ENCODE data around the gene PDPR. TPM values are rescaled to one million over a fixed set of nuclear protein-coding genes. Genes with fewer than 3 reads are reported as not detected.
A peak's percentile ranks its signal among the peaks of the same experiment; 100 is the strongest.
"Not testable (repeated sequence)": the region's sequence is repeated elsewhere in the genome, so short reads cannot be mapped to it uniquely, and the experiment has no call there.

Gene PDPR
- total RNA-seq (10 to 100 TPM; 20.6 to 20.8 TPM), total RNA-seq (39.7 to 141 (median 76.3) reads per million in 172 experiments)
- polyA plus RNA-seq (2013, experiment 1 of 2) = 23.9 TPM
- polyA plus RNA-seq (2013, experiment 2 of 2) = 24.3 TPM

DNA sequence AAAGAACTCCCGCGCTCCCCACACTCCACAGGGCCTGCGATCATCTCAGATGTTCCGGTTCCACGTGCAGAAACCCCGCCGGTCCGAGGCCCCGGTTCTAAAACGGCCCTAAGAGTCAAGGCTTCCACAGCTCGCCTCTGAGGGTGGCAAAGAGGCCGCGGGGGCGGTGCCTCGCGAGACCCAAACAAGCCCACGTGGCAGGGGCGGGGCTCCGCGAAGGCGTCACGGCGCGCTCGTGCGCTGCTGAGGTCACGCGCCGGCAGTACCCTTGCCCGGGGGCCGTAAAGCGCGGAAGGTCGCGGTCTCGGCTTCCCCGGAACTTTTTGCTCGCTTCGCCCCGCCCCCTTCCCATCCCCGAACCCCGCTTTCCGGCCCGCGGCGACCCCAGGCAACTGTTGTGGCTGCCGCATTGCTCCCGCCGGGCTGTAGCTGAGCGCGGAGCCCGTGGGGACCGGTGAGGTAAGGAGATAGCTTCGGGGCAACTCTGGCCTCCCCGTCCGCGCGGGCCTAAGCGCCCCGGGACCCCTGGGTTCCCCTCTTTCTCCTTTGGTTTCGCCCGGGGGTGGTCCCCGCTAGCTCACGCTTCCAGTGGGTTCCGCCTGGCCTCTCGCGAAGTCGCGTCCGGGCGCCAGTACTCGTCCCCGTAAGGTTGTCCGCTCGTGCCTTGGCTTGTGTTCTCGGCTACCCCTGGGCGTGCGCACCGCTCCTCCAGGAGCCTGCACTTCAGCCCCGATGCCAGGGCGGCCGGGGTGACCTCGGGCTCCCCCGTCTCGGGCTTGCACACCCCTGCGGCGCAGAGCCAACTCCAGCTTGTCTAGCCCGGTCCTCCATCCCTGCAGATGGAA, at the start of gene PDPR:
PDPR (plus strand) TSS at position 351 of the 845 bp plus-strand sequence. CDS start 6,161 bp downstream, outside the sequence.
- H3K27me3 ChIP-seq (ENCODE audit: control insufficient read depth in 1 of 2, insufficient read depth in 2 of 2, low read length in 2 of 2); H3K36me3 ChIP-seq (ENCODE audit: insufficient read depth, low read length); H3K9me3 Mint-ChIP-seq; intact Hi-C loops (cut with DNase I, micrococcal nuclease); POLR2A ChIA-PET; H3K9me3 ChIP-seq (ENCODE audit: control insufficient read depth in 1 of 2, insufficient read depth in 1 of 2, low read length in 2 of 2); H3K27me3 Mint-ChIP-seq: not testable (repeated sequence)
- DNase-seq (peak; percentile 88 to 97 (median 94)), ATAC-seq (ENCODE audit: poor library complexity) (peak; percentile 91)
- Histone ChIP-seq H3K4me3 (ENCODE audit: low read length) (peak within 1 kb of the TSS; percentile 77), H3K27ac (ENCODE audit: low read depth in 1 of 2, low read length in 2 of 2) (peak within 1 kb of the TSS; percentile 50 to 73), H3K4me1 (ENCODE audit: insufficient read depth, low read length) (peaks cover 19% of the 10 kb centered on the region)
- CTCF ChIA-PET = interaction anchor here (0.6 kb wide), 1 partner anchor 138 kb away, joined by 3 read pairs; no protein-coding TSS in a partner anchor
- Mint-ChIP-seq H3K27ac (peak within 1 kb of the TSS; percentile 88), H3K4me1 (ENCODE audit: low read depth) (peaks cover 25% of the 10 kb centered on the region), H3K36me3 (ENCODE audit: low read depth) (peaks cover 13% of the 10 kb centered on the region), H3K4me3 (peak within 1 kb of the TSS; percentile 92)

DNA sequence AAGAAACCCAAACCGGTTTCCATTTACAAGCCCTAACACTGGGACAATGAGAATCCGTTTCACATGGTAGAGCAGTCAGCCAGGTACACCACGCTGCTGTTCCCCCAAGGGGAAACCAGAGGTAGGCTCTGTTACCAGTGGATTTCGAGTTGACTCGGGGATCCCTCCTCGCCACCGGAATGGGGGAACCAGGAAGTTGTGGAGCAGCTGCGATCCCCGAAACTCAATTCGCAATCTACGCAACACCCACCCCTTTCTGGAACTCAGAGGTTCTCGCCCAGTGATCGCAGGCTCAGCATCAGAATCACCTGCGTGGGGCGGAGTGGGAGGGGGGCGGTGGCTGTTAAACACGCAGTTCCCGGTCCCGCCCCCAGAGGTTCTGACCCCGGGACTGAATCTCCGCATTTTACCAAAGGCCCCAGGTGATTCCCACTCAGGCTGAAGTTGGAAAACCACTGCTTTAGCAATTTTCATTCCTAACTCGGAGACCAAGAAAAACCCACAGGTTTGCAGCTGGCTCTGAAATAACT, 49.2 kb upstream of the PDPR start:
- DNase-seq (peak; percentile 47 to 86 (median 70)), ATAC-seq (ENCODE audit: poor library complexity) (peak; percentile 60)
- H3K4me1 Mint-ChIP-seq (ENCODE audit: low read depth); H3K27ac ChIP-seq (ENCODE audit: low read depth in 1 of 2, low read length in 2 of 2); CTCF ChIA-PET; H3K27me3 Mint-ChIP-seq; H3K9me3 ChIP-seq (ENCODE audit: control insufficient read depth in 1 of 2, insufficient read depth in 1 of 2, low read length in 2 of 2); H3K36me3 ChIP-seq (ENCODE audit: insufficient read depth, low read length); POLR2A ChIA-PET; H3K27me3 ChIP-seq (ENCODE audit: control insufficient read depth in 1 of 2, insufficient read depth in 2 of 2, low read length in 2 of 2); H3K36me3 Mint-ChIP-seq (ENCODE audit: low read depth); H3K9me3 Mint-ChIP-seq: not testable (repeated sequence)
- H3K4me3 ChIP-seq (ENCODE audit: low read length) = peak overlapping the region; percentile 63
- H3K4me1 ChIP-seq (ENCODE audit: insufficient read depth, low read length) = peaks cover 18% of the 10 kb centered on the region
- peak overlapping the region; percentile 89 for H3K27ac Mint-ChIP-seq
- H3K4me3 Mint-ChIP-seq = peak overlapping the region; percentile 95
- intact Hi-C loops (cut with DNase I, micrococcal nuclease) = loop anchor here in 1 of 2 experiments (1.0 kb wide), 1 partner anchor 39 kb away; no protein-coding TSS in a partner anchor

DNA sequence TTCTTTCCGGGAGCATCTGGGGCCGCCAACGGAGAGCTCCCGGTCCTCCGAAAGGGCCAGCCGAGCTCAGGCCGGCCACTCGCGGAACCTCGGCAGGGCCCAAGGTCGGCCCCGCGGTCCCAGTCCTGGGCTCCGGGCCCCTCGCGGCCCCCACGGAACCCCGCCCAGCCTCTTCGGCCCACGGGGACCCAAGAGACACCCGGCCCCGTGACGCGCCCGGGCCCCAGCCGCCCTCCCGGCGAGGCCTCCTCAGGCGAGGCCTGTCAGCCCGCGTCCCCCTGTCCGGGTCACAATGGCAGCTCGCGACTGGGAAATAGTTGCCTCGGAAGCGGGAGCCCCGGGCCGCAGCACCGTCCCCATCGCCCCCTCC, 48.8 kb upstream of the PDPR start:
- ATAC-seq (ENCODE audit: poor library complexity); DNase-seq; H3K4me1 Mint-ChIP-seq (ENCODE audit: low read depth); CTCF ChIA-PET; H3K9me3 Mint-ChIP-seq; H3K36me3 ChIP-seq (ENCODE audit: insufficient read depth, low read length); H3K27me3 Mint-ChIP-seq; POLR2A ChIA-PET; H3K9me3 ChIP-seq (ENCODE audit: control insufficient read depth in 1 of 2, insufficient read depth in 1 of 2, low read length in 2 of 2); H3K27me3 ChIP-seq (ENCODE audit: control insufficient read depth in 1 of 2, insufficient read depth in 2 of 2, low read length in 2 of 2); H3K36me3 Mint-ChIP-seq (ENCODE audit: low read depth); H3K27ac ChIP-seq (ENCODE audit: low read depth in 1 of 2, low read length in 2 of 2): not testable (repeated sequence)
- Histone ChIP-seq H3K4me3 (ENCODE audit: low read length) (peak overlapping the region; percentile 63), H3K4me1 (ENCODE audit: insufficient read depth, low read length) (peaks cover 18% of the 10 kb centered on the region)
- H3K4me3 Mint-ChIP-seq = peak overlapping the region; percentile 95
- intact Hi-C loops (cut with DNase I, micrococcal nuclease) = loop anchor here in 1 of 2 experiments (1.0 kb wide), 1 partner anchor 39 kb away; no protein-coding TSS in a partner anchor
- peak overlapping the region; percentile 89 for H3K27ac Mint-ChIP-seq

DNA sequence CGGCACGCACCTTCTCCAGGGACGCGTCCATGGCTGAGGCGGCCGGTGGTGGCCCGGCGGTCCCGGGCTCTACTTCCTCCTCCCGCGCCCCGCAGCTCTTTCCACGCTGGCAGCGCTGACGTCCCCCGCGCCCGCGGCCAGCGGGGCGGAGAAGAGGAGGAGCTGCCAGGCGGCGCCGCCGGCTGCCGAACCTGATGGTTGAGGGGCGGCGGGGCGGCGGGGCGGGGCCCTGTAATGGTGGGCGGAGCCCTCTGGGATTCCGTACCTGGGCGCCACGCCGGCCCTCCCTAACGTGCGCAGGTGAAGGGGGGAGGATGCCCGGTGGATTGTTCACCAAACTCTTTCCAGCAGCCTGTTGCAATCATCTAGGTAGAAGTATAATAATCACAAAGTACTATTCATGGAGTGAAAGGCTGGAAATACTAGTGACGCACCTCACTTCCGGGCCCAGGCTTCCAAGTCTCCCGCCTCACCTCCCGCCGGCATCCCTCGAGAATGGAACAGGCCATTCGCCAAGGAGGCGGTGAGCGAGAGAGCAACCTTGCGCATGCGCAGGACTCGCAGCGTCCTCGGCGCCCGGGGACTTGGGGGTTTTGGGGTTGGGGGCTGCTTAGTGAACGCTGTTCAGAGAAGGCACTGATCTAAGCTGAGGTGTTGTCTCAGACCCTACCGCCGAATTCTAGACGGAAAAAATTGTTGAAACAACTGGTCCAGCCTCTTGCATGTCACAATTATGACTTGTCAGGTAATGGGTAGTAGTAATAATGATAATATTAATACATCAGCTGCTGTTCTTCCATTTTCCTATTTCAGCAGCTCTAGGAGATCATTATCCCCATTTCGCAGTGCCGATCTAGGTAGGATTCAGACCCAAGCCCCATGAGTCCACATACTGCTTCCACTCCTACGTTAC, 48.1 kb upstream of the PDPR start:
- ATAC-seq (ENCODE audit: poor library complexity) = peak; percentile 90
- POLR2A ChIA-PET = interaction anchor here (0.6 kb wide), 1 partner anchor 49 kb away, joined by 3 read pairs; no protein-coding TSS in a partner anchor

DNA sequence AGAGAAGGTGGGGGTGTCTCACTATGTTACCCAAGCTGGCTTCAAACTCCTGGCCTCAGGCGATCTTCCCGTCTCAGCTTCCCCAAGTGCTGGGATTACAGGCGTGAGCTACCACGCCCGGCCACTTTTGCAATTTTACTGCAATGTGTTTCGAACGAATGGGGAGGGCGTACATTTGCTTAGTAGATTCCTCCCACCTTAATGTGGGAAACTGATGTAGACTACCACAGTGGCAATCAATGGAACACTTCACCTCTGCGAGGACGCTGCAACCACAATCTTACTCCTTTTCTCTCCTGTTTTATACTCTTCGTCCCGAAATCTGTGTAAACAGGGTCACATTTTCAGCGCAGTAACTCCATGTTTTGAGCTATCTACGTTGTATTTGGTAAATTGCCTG, 47.4 kb upstream of the PDPR start:
- H3K27me3 Mint-ChIP-seq; H3K9me3 Mint-ChIP-seq; H3K36me3 ChIP-seq (ENCODE audit: insufficient read depth, low read length); H3K27ac Mint-ChIP-seq; H3K36me3 Mint-ChIP-seq (ENCODE audit: low read depth); POLR2A ChIA-PET; intact Hi-C loops (cut with DNase I, micrococcal nuclease); H3K4me1 Mint-ChIP-seq (ENCODE audit: low read depth); ATAC-seq (ENCODE audit: poor library complexity); DNase-seq; H3K4me3 ChIP-seq (ENCODE audit: low read length); CTCF ChIA-PET; H3K27ac ChIP-seq (ENCODE audit: low read depth in 1 of 2, low read length in 2 of 2); H3K9me3 ChIP-seq (ENCODE audit: control insufficient read depth in 1 of 2, insufficient read depth in 1 of 2, low read length in 2 of 2); H3K27me3 ChIP-seq (ENCODE audit: control insufficient read depth in 1 of 2, insufficient read depth in 2 of 2, low read length in 2 of 2): not testable (repeated sequence)
- H3K4me1 ChIP-seq (ENCODE audit: insufficient read depth, low read length) = peaks cover 18% of the 10 kb centered on the region
- H3K4me3 Mint-ChIP-seq = peak overlapping the region; percentile 62

More for the DNA sequence above, 48.1 kb upstream of the PDPR start:
- H3K36me3 Mint-ChIP-seq (ENCODE audit: low read depth); H3K27me3 Mint-ChIP-seq; H3K9me3 ChIP-seq (ENCODE audit: control insufficient read depth in 1 of 2, insufficient read depth in 1 of 2, low read length in 2 of 2); H3K27me3 ChIP-seq (ENCODE audit: control insufficient read depth in 1 of 2, insufficient read depth in 2 of 2, low read length in 2 of 2); H3K4me1 Mint-ChIP-seq (ENCODE audit: low read depth); CTCF ChIA-PET; H3K36me3 ChIP-seq (ENCODE audit: insufficient read depth, low read length); H3K9me3 Mint-ChIP-seq: not testable (repeated sequence)
- Histone ChIP-seq H3K4me1 (ENCODE audit: insufficient read depth, low read length) (peaks cover 18% of the 10 kb centered on the region), H3K27ac (ENCODE audit: low read depth in 1 of 2, low read length in 2 of 2) (peak overlapping the region in 1 of 2 donors; percentile 34), H3K4me3 (ENCODE audit: low read length) (peak overlapping the region; percentile 63)
- intact Hi-C loops (cut with DNase I, micrococcal nuclease) = loop anchor here in 1 of 2 experiments (1.0 kb wide), 1 partner anchor 40 kb away; no protein-coding TSS in a partner anchor
- peak overlapping the region; percentile 88 for H3K27ac Mint-ChIP-seq
- H3K4me3 Mint-ChIP-seq = peak overlapping the region; percentile 92
- peak; percentile 88 to 97 (median 94) for DNase-seq

DNA sequence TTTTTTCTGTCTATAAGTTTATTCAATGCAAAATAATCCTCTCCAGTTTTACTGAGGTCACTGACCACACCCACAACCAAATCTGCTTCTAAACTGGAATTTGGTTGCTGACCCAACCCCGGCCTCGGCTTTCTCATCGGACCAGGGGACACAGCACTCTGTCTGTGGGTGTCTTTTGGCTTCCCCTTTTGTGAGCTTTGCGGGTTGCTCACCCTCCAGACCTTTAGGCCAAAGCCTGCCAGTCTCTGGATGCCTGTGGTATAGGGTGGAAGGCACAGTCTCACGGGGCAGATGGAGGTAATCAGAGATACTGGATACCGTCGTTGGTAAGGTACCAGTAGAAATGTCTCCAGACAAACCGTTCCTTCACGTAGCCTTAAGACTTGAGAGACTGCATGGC, 35.1 kb upstream of the PDPR start:
- ATAC-seq (ENCODE audit: poor library complexity); H3K27me3 ChIP-seq (ENCODE audit: control insufficient read depth in 1 of 2, insufficient read depth in 2 of 2, low read length in 2 of 2); POLR2A ChIA-PET; H3K9me3 ChIP-seq (ENCODE audit: control insufficient read depth in 1 of 2, insufficient read depth in 1 of 2, low read length in 2 of 2); H3K4me1 ChIP-seq (ENCODE audit: insufficient read depth, low read length); H3K27ac Mint-ChIP-seq; CTCF ChIA-PET; intact Hi-C loops (cut with DNase I, micrococcal nuclease); H3K4me3 Mint-ChIP-seq; DNase-seq; H3K36me3 Mint-ChIP-seq (ENCODE audit: low read depth); H3K9me3 Mint-ChIP-seq; H3K27ac ChIP-seq (ENCODE audit: low read depth in 1 of 2, low read length in 2 of 2); H3K27me3 Mint-ChIP-seq; H3K36me3 ChIP-seq (ENCODE audit: insufficient read depth, low read length); H3K4me1 Mint-ChIP-seq (ENCODE audit: low read depth); H3K4me3 ChIP-seq (ENCODE audit: low read length): not testable (repeated sequence)
